ENCODE data around the gene USE1.

DNA sequence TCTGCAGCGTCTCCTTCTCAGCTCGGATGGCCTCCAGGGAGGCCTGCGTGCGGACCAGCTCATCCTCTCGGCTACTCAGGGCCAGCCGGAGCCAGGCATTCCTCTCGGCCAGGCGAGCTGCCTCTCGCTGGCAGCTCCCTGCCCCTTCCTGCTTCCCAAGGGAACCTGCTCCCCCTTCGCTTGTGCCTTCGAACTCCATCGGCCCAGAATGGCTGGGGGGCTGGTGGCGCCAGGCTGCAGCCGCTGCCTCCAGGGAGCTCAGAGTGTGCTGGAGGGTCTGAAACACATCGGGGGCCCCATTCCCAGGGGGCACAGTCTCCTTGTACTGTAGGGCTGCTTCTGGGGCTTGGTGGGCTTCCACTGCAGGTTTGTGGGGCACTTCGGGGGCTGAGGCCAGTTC is 47.4 kb downstream of the USE1 start:
- TF ChIP-seq, protein P1, sequence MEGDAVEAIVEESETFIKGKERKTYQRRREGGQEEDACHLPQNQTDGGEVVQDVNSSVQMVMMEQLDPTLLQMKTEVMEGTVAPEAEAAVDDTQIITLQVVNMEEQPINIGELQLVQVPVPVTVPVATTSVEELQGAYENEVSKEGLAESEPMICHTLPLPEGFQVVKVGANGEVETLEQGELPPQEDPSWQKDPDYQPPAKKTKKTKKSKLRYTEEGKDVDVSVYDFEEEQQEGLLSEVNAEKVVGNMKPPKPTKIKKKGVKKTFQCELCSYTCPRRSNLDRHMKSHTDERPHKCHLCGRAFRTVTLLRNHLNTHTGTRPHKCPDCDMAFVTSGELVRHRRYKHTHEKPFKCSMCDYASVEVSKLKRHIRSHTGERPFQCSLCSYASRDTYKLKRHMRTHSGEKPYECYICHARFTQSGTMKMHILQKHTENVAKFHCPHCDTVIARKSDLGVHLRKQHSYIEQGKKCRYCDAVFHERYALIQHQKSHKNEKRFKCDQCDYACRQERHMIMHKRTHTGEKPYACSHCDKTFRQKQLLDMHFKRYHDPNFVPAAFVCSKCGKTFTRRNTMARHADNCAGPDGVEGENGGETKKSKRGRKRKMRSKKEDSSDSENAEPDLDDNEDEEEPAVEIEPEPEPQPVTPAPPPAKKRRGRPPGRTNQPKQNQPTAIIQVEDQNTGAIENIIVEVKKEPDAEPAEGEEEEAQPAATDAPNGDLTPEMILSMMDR (IDR thresholded peaks at IDR 0.05) = no peak
- no peak for TF ChIP-seq POLR2A (IDR thresholded peaks at IDR 0.05)

All from body of pancreas (tissue), 4 donors.